ENCODE results near the gene SUSD6.
"Not testable (repeated sequence)": the region's sequence is repeated elsewhere in the genome, so short reads cannot be mapped to it uniquely, and the experiment has no call there.

The SUSD6 gene

GRCh38 chr14:69625299-69626131, 14.1 kb downstream of the SUSD6 start:
- DNase-seq: no peak

DNA sequence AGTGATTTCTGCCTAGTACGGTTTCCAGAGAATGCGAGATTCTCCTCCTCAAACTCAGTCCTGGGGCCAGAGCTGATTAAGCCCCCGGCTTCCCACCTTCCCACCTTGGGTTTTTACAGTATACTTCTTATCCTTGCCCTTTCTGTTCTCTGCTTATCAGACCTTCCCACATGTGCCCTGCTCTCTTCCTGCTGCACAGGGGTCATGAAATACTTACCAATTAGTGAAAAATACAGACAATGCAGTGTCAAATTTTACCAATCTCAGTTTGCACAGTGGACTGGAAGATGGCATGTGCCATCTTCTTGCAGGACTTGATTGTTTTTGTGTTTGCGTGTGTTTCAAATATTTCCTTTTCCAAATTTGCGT, 14.7 kb downstream of the SUSD6 start:
- no peak for DNase-seq

DNA sequence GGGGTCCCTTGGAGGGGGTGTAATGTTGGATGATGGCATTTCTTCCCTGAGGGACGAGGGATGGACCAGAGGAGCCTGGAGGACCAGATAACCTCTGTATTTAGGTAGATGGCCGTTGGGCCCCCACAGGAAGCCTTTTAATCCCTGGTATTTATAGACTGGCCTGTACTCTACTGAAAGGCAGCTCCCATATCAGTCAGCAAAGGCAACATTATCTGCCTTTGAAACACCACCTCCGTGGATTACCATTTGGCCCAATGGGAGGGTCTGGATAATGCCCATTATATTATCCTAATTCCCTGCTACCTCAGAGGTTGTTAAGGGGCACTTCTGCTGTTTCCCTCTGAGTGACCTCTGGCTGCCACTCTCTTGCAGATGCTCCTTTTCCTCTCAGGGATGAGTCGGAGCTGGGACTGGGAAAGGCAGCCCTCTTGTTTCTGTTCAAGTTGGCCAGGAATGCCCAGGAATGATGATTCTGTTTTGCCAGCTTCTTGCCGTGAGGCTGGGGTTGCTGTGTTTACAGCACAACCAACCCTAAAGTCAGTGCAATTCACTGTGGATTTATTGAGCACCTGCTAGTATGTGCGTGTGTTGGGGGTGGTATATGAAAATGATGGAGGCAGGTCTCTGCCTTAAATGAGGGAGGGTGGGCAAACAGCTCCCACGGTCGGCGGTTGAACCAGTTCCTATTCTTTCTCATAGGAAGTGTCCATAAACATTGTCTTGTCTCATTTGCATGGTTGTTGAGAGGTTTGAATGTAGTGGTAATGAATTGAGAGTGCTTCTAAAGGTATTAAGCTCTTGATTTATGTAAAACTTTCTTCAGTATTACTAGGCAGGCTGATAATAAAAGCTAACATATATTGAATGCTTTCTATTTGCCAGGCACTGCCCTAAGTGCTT, 18.1 kb downstream of the SUSD6 start:
- DNase-seq: no peak

GRCh38 chr14:69630360-69630759, 19.0 kb downstream of the SUSD6 start:
- DNase-seq: no peak

DNA sequence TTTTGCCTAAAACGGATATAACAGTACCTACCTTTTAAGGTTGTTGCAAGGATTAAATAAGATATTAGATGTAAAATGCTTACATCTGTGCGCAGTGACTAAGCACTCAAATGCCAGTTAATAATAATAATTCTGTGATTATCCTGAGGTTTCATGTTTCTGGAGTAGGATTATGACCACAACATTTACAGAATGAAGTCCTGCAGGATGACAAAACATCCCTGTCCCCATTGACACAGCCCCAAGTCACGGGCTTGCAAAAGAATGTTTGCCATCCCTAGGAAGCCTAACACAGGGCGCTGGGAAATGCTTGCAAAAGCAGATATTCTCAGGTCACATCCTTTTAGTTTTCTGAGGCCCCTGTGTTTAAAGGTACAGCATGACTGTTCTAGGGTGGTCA, 20.1 kb downstream of the SUSD6 start:
- no peak for DNase-seq

- no peak for DNase-seq
Observed at GRCh38 chr14:69632164-69632563, 20.8 kb downstream of the SUSD6 start.

DNA sequence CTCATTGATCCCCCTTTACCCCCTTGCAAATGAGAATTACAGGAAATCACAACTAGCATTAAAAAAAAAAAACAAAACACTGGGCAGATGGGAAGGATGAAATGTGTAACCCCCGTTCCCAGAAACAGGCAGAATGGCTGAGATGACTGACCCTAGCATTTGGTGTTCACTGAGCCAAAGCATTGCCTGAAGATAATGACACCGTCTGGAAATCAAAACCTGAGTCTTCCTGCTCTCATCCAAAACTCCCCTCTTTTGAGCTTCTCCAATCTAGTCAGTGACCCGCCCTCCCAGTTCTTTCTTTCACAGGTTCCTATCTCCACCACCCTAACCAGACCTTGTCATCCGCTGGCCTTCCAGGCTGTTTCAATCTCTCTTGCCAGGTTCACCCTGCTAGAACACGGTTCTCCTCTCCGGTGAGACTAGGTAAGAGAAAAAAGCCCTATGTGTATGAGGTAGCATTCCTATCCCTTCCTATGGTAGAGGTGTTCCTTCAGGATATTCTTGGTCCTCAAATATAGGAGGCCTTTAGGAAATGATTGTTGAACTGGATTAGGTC, 21.3 kb downstream of the SUSD6 start:
- no peak for DNase-seq

DNA sequence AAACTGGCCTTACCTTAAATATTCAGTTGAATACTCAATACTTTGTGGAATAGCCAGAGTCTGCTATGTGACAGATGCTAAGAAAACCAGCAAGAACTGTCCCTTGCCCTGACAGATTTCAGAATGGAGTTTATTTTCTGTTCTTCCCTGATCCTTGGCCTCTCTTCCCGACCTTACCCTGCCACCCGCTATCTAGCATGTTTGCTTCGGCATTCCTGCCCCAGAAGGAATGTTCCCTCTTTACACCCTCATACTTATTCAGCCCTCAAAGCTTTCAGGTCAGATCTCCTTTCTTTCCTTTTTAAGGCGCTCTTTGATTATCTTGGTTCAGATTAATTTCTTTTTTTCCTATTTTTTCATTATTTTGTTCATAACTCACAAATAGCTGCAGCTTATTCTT, 21.8 kb downstream of the SUSD6 start:
- no peak for DNase-seq

- no peak for DNase-seq
Observed at GRCh38 chr14:69635981-69636639, 24.7 kb downstream of the SUSD6 start.

DNA sequence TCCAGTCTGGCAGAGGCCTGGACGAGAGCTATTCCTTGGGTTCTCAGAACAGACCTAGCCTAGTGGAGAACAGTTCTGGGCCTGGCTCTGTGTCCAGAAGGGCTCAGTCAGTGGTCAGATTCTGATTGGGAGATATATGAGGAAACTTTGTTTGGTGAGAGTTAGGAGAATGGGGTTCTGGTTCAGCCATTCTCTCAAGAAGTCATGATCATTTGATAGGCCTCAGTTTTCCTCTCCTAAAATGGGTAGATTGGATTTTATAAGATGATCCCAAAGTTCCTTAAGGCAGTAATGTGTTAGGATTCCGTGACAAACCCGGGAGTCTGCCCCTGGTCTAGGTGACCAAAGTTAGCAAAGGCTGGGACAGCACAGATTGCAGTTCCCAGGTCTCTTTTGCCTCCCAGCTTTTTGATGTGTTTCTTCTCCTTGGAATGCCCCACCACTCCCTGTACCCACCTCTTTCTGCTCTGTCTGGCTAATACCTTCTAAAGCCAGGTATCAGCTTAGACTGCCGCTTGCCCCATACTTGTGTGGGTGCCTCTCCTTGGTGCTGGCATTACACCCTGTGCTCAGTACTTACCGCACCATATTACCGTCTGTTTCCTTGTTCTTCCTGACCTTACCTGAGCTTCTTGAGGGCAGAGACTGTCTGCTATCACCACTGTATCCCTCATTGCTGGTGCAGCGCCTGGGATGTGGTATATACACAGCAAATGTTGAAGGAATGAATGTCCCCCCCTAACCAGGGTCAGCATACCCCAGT, 25.5 kb downstream of the SUSD6 start:
- no peak for DNase-seq

DNA sequence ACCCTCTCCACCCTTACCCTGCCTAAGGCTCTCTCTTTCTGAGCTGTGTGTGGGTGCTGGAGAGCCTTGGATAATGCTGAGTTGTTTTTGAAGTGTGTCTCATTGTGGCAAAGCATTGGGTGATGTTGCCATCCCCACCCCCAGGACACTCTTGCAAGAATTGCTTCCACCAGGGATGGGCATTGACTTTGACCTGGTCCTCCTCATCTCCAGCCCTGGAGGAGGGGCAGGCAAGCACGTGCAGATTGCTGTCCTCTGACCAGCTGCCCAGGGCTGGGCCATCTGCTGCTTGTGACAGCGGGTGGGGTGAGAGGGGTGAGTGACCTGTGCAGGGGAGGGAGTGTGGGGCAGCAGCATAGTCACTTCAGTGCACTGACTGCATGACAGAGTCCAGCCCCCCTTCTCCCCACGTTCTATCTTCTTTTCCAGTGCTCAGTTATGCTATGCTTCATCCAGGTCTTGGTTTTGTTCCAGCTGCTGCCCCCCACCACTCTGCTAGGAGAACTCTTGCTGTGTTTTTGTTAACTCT, 26.2 kb downstream of the SUSD6 start:
- no peak for DNase-seq

DNA sequence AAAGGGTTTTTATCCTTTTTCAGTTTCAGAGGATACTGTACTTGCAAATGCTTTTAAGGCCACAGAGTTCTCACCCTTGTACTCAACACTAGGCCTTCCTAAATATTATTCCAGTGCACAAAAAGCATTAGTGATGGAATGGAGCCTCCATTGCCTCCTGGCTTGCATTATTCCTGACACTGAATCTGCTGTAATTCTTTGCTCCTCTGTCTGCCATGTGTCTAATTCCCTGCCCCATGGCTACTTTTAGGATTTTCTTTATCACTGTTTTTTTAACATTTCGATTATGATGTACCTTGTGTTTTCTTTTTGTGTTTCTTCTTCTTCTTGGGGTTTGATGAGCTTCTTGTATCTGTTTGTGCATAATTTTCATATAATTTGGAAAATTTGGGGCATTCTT, 29.5 kb downstream of the SUSD6 start:
- DNase-seq: no peak

DNA sequence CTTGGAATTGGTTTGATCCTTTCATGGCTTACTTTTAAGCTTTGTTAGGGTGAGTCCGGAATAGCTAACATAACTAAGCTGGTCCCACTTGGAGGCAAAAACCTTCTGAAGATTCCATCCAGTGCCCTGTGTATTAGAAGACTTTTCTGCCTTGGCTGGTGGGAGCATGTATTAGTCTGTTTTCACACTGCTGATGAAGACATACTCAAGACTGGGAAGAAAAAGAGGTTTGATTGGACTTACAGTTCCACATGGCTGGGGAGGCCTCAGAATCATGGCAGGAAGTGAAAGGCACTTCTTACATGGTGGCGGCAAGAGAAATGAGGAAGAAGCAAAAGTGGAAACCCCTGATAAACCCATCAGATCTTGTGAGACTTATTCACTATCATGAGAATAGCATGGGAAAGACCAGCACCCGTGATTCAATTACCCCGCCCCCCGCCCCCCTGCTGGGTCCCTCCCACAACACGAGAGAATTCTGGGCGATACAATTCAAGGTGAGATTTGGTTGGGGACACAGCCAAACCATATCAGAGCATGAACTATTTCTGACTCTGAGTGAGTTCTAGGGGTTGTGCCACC, 30.9 kb downstream of the SUSD6 start:
- not testable (repeated sequence) for DNase-seq

- DNase-seq: no peak
Observed at GRCh38 chr14:69643430-69644200, 32.2 kb downstream of the SUSD6 start.

DNA sequence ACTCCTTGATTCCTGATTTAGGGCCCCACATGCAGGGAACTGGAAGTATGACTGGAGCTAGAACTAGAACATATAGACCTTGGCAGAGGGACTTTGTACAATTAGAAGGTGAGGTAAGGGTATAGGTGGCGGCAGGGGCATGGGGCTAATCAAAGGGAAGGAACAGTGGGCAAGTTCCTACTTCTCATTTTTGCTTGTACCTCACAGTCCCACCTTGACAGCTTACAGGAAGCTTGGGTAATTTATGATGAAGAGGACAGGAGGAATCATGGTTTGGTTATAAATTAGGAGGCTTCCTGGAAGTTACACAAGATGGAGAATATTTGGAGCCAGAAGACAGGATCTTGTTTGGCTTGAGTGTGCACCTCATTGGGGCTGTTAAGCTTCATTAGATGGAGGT, 33.4 kb downstream of the SUSD6 start:
- no peak for DNase-seq

- no peak for DNase-seq
Observed at GRCh38 chr14:69647213-69647612, 35.8 kb downstream of the SUSD6 start.

DNA sequence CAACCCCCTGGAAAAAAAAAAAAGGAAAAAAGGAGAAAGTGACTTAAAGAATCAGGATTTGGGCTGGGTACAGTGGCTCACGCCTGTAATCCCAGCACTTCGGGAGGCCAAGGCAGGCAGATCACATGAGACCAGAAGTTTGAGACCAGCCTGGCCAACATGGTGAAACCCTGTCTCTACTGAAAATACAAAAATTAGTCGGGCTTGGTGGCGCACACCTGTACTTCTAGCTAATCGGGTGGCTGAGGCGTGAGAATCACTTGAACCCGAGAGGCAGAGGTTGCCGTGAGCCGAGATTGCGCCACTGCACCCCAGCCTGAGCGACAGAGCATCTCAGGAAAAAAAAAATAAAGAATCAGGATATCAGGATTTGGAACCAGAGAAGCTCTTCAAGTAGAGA, 36.2 kb downstream of the SUSD6 start:
- DNase-seq: not testable (repeated sequence)

GRCh38 chr14:69648480-69649451, 37.4 kb downstream of the SUSD6 start:
- DNase-seq: no peak

DNA sequence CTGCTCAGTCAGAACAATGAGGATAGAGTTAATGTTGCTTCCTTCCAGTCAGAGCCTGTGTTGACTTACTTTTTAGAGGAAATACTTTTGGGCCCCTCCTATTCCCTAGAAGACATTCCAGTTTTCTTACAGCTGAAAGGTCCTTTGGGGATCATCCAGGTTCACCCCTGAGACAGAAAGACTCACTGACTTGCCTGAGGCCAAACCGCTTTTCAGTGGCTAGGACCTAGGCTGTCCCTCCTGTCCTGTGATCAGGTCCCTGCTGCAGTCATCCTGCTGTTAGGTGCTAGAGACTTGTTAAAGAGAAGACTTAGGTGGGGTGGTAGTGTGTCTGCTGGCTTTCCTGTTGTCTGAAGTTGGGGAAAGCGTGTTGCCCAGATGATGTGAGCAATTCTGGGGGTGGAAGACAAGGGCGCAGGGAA, 39.6 kb downstream of the SUSD6 start:
- DNase-seq: no peak

DNA sequence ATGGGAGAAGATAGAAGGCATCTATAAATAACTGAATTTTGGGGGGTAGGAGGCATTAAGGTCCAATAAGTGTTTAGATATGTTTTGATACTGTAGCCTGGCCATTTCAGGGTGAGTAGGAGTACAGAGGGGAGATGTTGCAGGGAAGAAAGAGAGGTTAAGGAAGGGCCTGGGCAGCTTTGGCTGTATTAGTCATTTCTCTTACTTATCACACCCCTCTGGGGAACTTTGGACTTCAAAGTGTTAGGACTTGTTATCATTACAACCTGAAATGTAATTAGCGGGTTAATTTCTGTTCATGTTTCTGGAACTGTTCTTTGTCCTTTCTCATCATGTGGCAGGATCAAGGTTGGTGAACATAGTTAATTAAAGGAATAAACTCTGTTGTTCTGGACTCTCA, 40.3 kb downstream of the SUSD6 start:
- no peak for DNase-seq

Measured in SIG-M5 (cell line).